Cardiac fibroblast (primary cell): ENCODE results near the gene STK11IP.

ENCODE experiments used
- DNase-seq, 2 donors: peaks; one replicate each; pipeline versions ENCODE4 v3.0.0 to v3.0.0-alpha.2; 2010; ENCODE audit warnings: low read depth in 2 of 2
- H3K4me3 ChIP-seq, 2 donors: replicated peaks in 1 of 2; 1 replicate in 1 of 2; 2 replicates in 1 of 2; pipeline ENCODE4 v1.5.1; 2011; ENCODE audit warnings: low read depth in 2 of 2, low read length in 2 of 2, mild to moderate bottlenecking in 2 of 2, moderate library complexity in 1 of 2
- CTCF ChIP-seq: IDR thresholded peaks from one replicate; pipeline ENCODE4 v1.5.1; 2011; ENCODE audit warnings: low read depth, mild to moderate bottlenecking, low read length, inconsistent platforms

The STK11IP gene

GRCh38 chr2:219557791-219558785 is 39.6 kb upstream of the STK11IP start:
- no peak overlapping the region for H3K4me3 ChIP-seq
- DNase-seq = no peak
- no peak for TF ChIP-seq CTCF

- TF ChIP-seq CTCF = no peak
- H3K4me3 ChIP-seq = no peak overlapping the region
- peak in 1 of 2 donors; percentile 32 for DNase-seq
Observed at GRCh38 chr2:219559156-219559915, 38.3 kb upstream of the STK11IP start.

- no peak overlapping the region for H3K4me3 ChIP-seq
- TF ChIP-seq CTCF = peak; percentile 74
- DNase-seq = peak in 1 of 2 donors; percentile 6
Observed at GRCh38 chr2:219560037-219560892, 37.4 kb upstream of the STK11IP start.

GRCh38 chr2:219560893-219561178 is 36.8 kb upstream of the STK11IP start:
- H3K4me3 ChIP-seq = no peak overlapping the region
- no peak for DNase-seq
- no peak for TF ChIP-seq CTCF

- H3K4me3 ChIP-seq = no peak overlapping the region
- no peak for DNase-seq
- TF ChIP-seq CTCF = no peak
Observed at GRCh38 chr2:219561179-219562048, 36.2 kb upstream of the STK11IP start.
